Type B pancreatic cell (in vitro differentiated cells): ENCODE measurements around the gene MTTP. TPM values are rescaled to one million over a fixed set of nuclear protein-coding genes. Genes with fewer than 3 reads are reported as not detected.

ENCODE experiments used
- DNase-seq: peaks from one replicate; pipeline ENCODE4 v3.0.0; 2021; ENCODE audit warnings: mixed read lengths; ENCODE audit not compliant: unreplicated experiment; ENCODE audit errors: extremely low spot score
- H3K27ac Mint-ChIP-seq: 2 replicates; pipeline ENCODE4 v1.8.0; 2021; ENCODE audit warnings: mild to moderate bottlenecking, mixed read lengths
- H3K27me3 Mint-ChIP-seq: 2 replicates; pipeline ENCODE4 v1.8.0; 2021; ENCODE audit warnings: mixed read lengths
- H3K36me3 Mint-ChIP-seq: 2 replicates; pipeline ENCODE4 v1.8.0; 2021; ENCODE audit warnings: mixed read lengths
- H3K4me1 Mint-ChIP-seq: one replicate; pipeline ENCODE4 v1.8.0; 2021; ENCODE audit warnings: mixed read lengths; ENCODE audit not compliant: unreplicated experiment
- H3K4me3 Mint-ChIP-seq: 2 replicates; pipeline ENCODE4 v1.8.0; 2021; ENCODE audit warnings: mild to moderate bottlenecking, mixed read lengths
- H3K9me3 Mint-ChIP-seq: 2 replicates; pipeline ENCODE4 v1.8.0; 2021; ENCODE audit warnings: mixed read lengths
- CTCF ChIP-seq: fragments of 200-600 bp; sonication (generic); conservative IDR thresholded peaks from 2 replicates; pipeline ENCODE4 v1.5.0; 2021; ENCODE audit warnings: antibody characterized with exemption, mild to moderate bottlenecking
- total RNA-seq: library from RNA; stranded (reverse); gene quantifications from 2 replicates; pipeline ENCODE4 v1.2.1, GENCODE V29; 2021; ENCODE audit warnings: low replicate concordance

MTTP gene
- total RNA-seq, 1 donor from 2014 or later: 16.0 TPM

GRCh38 chr4:99645638-99646037, 71.0 kb downstream of the MTTP start:
- H3K27ac Mint-ChIP-seq: no peak overlapping the region
- no peaks in the 10 kb centered on the region for H3K36me3 Mint-ChIP-seq
- no peaks in the 10 kb centered on the region for H3K27me3 Mint-ChIP-seq
- peaks cover 5% of the 10 kb centered on the region for H3K4me1 Mint-ChIP-seq
- H3K4me3 Mint-ChIP-seq: no peak overlapping the region
- no peaks in the 10 kb centered on the region for H3K9me3 Mint-ChIP-seq
- no peak for DNase-seq
- no peak for TF ChIP-seq CTCF

GRCh38 chr4:99647071-99647470, 72.4 kb downstream of the MTTP start:
- Mint-ChIP-seq H3K4me3 (no peak overlapping the region), H3K9me3 (no peaks in the 10 kb centered on the region), H3K27ac (no peak overlapping the region), H3K36me3 (no peaks in the 10 kb centered on the region), H3K27me3 (no peaks in the 10 kb centered on the region), H3K4me1 (peaks cover 5% of the 10 kb centered on the region)
- no peak for DNase-seq
- TF ChIP-seq CTCF: no peak

GRCh38 chr4:99648321-99648720, 73.7 kb downstream of the MTTP start:
- DNase-seq: no peak
- TF ChIP-seq CTCF: no peak
- Mint-ChIP-seq H3K4me1 (peaks cover 5% of the 10 kb centered on the region), H3K27ac (no peak overlapping the region), H3K27me3 (no peaks in the 10 kb centered on the region), H3K9me3 (no peaks in the 10 kb centered on the region), H3K36me3 (no peaks in the 10 kb centered on the region), H3K4me3 (no peak overlapping the region)

GRCh38 chr4:99649208-99649607, 74.6 kb downstream of the MTTP start:
- H3K27me3 Mint-ChIP-seq: no peaks in the 10 kb centered on the region
- no peak overlapping the region for H3K27ac Mint-ChIP-seq
- H3K4me3 Mint-ChIP-seq: no peak overlapping the region
- H3K4me1 Mint-ChIP-seq: no peaks in the 10 kb centered on the region
- TF ChIP-seq CTCF: no peak
- DNase-seq: no peak
- no peaks in the 10 kb centered on the region for H3K36me3 Mint-ChIP-seq
- H3K9me3 Mint-ChIP-seq: no peaks in the 10 kb centered on the region

GRCh38 chr4:99649778-99650177, 75.2 kb downstream of the MTTP start:
- DNase-seq: no peak
- TF ChIP-seq CTCF: no peak
- no peaks in the 10 kb centered on the region for H3K27me3 Mint-ChIP-seq
- no peaks in the 10 kb centered on the region for H3K36me3 Mint-ChIP-seq
- no peaks in the 10 kb centered on the region for H3K4me1 Mint-ChIP-seq
- no peak overlapping the region for H3K4me3 Mint-ChIP-seq
- H3K27ac Mint-ChIP-seq: no peak overlapping the region
- no peaks in the 10 kb centered on the region for H3K9me3 Mint-ChIP-seq
